Gastroesophageal sphincter (tissue), 3 donors: Measurements from ENCODE around the gene SUPV3L1.

ENCODE experiments used
- EP300 ChIP-seq: sonication (generic); formaldehyde crosslinking; IDR thresholded peaks from one replicate; pipeline ENCODE4 v1.6.1; 2017; ENCODE audit warnings: antibody characterized with exemption, mild to moderate bottlenecking
- POLR2A ChIP-seq, 2 donors: fragments of 450-650 bp; IDR thresholded peaks; one replicate each; pipeline ENCODE4 v1.6.1; 2017; ENCODE audit warnings: antibody characterized with exemption in 2 of 2, mild to moderate bottlenecking in 2 of 2, moderate library complexity in 1 of 2
- POLR2AphosphoS5 ChIP-seq: sonication (generic); formaldehyde crosslinking; IDR thresholded peaks from one replicate; pipeline ENCODE4 v1.6.1; 2017; ENCODE audit warnings: antibody characterized with exemption
- TF ChIP-seq, protein P1 (sequence below), 4 experiments: fragments of 200-600 bp in 2 of 4; fragments of 450-650 bp in 2 of 4; sonication (generic) in 1 of 4; IDR thresholded peaks; one replicate each; pipeline ENCODE4 v1.5.1; 2017 to 2019; ENCODE audit warnings: antibody characterized with exemption in 4 of 4, mild to moderate bottlenecking in 2 of 4, moderate library complexity in 2 of 4

- TF ChIP-seq, protein P1, sequence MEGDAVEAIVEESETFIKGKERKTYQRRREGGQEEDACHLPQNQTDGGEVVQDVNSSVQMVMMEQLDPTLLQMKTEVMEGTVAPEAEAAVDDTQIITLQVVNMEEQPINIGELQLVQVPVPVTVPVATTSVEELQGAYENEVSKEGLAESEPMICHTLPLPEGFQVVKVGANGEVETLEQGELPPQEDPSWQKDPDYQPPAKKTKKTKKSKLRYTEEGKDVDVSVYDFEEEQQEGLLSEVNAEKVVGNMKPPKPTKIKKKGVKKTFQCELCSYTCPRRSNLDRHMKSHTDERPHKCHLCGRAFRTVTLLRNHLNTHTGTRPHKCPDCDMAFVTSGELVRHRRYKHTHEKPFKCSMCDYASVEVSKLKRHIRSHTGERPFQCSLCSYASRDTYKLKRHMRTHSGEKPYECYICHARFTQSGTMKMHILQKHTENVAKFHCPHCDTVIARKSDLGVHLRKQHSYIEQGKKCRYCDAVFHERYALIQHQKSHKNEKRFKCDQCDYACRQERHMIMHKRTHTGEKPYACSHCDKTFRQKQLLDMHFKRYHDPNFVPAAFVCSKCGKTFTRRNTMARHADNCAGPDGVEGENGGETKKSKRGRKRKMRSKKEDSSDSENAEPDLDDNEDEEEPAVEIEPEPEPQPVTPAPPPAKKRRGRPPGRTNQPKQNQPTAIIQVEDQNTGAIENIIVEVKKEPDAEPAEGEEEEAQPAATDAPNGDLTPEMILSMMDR (IDR thresholded peaks at IDR 0.05): no peak
- no peak for TF ChIP-seq POLR2A (IDR thresholded peaks at IDR 0.05)
- no peak for TF ChIP-seq POLR2AphosphoS5
- no peak for TF ChIP-seq EP300
Observed at GRCh38 chr10:69202332-69202731, 22.3 kb downstream of the SUPV3L1 start.
